Breast epithelium (tissue), 3 donors: Measurements from ENCODE around the gene PPCDC.

ENCODE experiments used
- CTCF ChIP-seq, 3 donors: fragments of 450-650 bp; IDR thresholded peaks; one replicate each; pipeline ENCODE4 v1.5.1; 2016 to 2017; ENCODE audit warnings: antibody characterized with exemption in 3 of 3, mild to moderate bottlenecking in 3 of 3, moderate library complexity in 3 of 3
- POLR2AphosphoS5 ChIP-seq, 3 donors: sonication (generic); formaldehyde crosslinking; IDR thresholded peaks; one replicate each; pipeline ENCODE4 v1.6.1; 2017; ENCODE audit warnings: antibody characterized with exemption in 3 of 3

- TF ChIP-seq CTCF (IDR thresholded peaks at IDR 0.05), result no peak
- TF ChIP-seq POLR2AphosphoS5 (IDR thresholded peaks at IDR 0.05), result no peak
Observed at GRCh38 chr15:74989527-74989926, 33.9 kb upstream of the PPCDC start.
